H1 (cell line): Measurements from ENCODE around the gene MDH1. TPM values are rescaled to one million over a fixed set of nuclear protein-coding genes. Genes with fewer than 3 reads are reported as not detected.

Experiments
- CTCF ChIA-PET: fragments of 300-600 bp; sonication (Branson Sonifier 250); formaldehyde crosslinking; loops from one replicate; lab custom pipeline; 2021; ENCODE audit not compliant: partially characterized antibody; lab: Charles Lee
- POLR2A ChIA-PET: fragments of 300-600 bp; sonication (Branson Sonifier 250); formaldehyde crosslinking; loops from one replicate; lab custom pipeline; 2021; ENCODE audit warnings: inconsistent platforms; ENCODE audit not compliant: partially characterized antibody; lab: Charles Lee
- DNase-seq, 2 experiments: peaks; one replicate each; pipeline versions ENCODE4 v3.0.0 to v3.0.0-alpha.2; 2010 to 2022; ENCODE audit warnings: low spot score in 2 of 2, low read depth in 1 of 2, mixed read lengths in 1 of 2
- FAIRE-seq: peaks from 2 replicates; lab custom pipeline; 2011; peaks lifted over from hg19 to GRCh38; lab: Jason Lieb, UNC
- H2AFZ ChIP-seq: 2 replicates; pipeline ENCODE4 v1.8.1; 2012; ENCODE audit warnings: low read length, inconsistent platforms
- H2AK5ac ChIP-seq: 2 replicates; pipeline ENCODE4 v1.6.1; 2013; ENCODE audit warnings: low read depth, low read length
- H2BK120ac ChIP-seq: replicated peaks from 2 replicates; pipeline ENCODE3; 2013; ENCODE audit warnings: low read depth, low read length, inconsistent platforms
- H2BK12ac ChIP-seq: 2 replicates; pipeline ENCODE4 v1.6.1; 2013; ENCODE audit warnings: low read depth, low read length
- H2BK15ac ChIP-seq: 2 replicates; pipeline ENCODE4 v1.6.1; 2013; ENCODE audit warnings: low read length
- H2BK20ac ChIP-seq: 2 replicates; pipeline ENCODE4 v1.6.1; 2013; ENCODE audit warnings: low read length
- H2BK5ac ChIP-seq: 2 replicates; pipeline ENCODE4 v1.6.1; 2013; ENCODE audit warnings: low read depth, low read length
- H3K14ac ChIP-seq: 2 replicates; pipeline ENCODE4 v1.6.1; 2013; ENCODE audit warnings: inconsistent platforms; ENCODE audit not compliant: insufficient read length
- H3K18ac ChIP-seq: 2 replicates; pipeline ENCODE4 v1.6.1; 2013; ENCODE audit warnings: low read length; ENCODE audit errors: extremely low read depth
- H3K23ac ChIP-seq: 2 replicates; pipeline ENCODE4 v1.6.1; 2013; ENCODE audit warnings: inconsistent platforms; ENCODE audit not compliant: insufficient read length
- H3K23me2 ChIP-seq: 2 replicates; pipeline ENCODE4 v1.6.1; 2013; ENCODE audit warnings: low read depth, low read length
- H3K27ac ChIP-seq: 2 replicates; pipeline ENCODE4 v1.6.1; 2011; ENCODE audit warnings: low read depth, low read length, inconsistent platforms
- H3K27me3 ChIP-seq, 4 experiments: replicated peaks in 1 of 4; 1 replicate in 1 of 4; 2 replicates in 3 of 4; pipeline versions ENCODE4 v1.6.1 to v1.8.1; 2011 to 2013; ENCODE audit warnings: low read length in 3 of 4, mild to moderate bottlenecking in 3 of 4, inconsistent platforms in 2 of 4, mixed read lengths in 2 of 4, moderate library complexity in 1 of 4; ENCODE audit not compliant: control insufficient read depth in 3 of 4, insufficient read depth in 3 of 4; ENCODE audit errors: extremely low read depth in 1 of 4
- H3K36me3 ChIP-seq, 4 experiments: 2 replicates each; pipeline versions ENCODE4 v1.6.1 to v1.8.1; 2011 to 2013; ENCODE audit warnings: mild to moderate bottlenecking in 4 of 4, low read length in 3 of 4, moderate library complexity in 2 of 4, control low read depth in 1 of 4, inconsistent platforms in 1 of 4; ENCODE audit not compliant: insufficient read depth in 4 of 4, control insufficient read depth in 2 of 4
- H3K4ac ChIP-seq: replicated peaks from 2 replicates; pipeline ENCODE3; 2013; ENCODE audit warnings: low read length, low read depth, mixed read lengths, inconsistent platforms; ENCODE audit not compliant: insufficient read length
- H3K4me1 ChIP-seq, 4 experiments: replicated peaks in 1 of 4; 1 replicate in 1 of 4; 2 replicates in 3 of 4; pipeline versions ENCODE4 v1.6.1 to v1.8.1; 2011 to 2013; ENCODE audit warnings: low read length in 3 of 4, inconsistent platforms in 2 of 4, mixed read lengths in 1 of 4; ENCODE audit not compliant: insufficient read depth in 4 of 4, control insufficient read depth in 3 of 4
- H3K4me2 ChIP-seq, 2 experiments: 2 replicates each; pipeline versions ENCODE4 v1.6.1 to v1.8.1; 2011 to 2013; ENCODE audit warnings: low read depth in 2 of 2, low read length in 2 of 2, control low read depth in 1 of 2, inconsistent platforms in 1 of 2, mild to moderate bottlenecking in 1 of 2; ENCODE audit not compliant: insufficient read depth in 1 of 2
- H3K4me3 ChIP-seq, 4 experiments: fragments of 200-600, 300-600 bp in 1 of 4; sonication (generic), shearing (Covaris generic), sonication (Bioruptor Twin) in 1 of 4; 2 replicates each; pipeline versions ENCODE4 v1.5.1 to v1.8.1; 2011 to 2016; ENCODE audit warnings: low read length in 4 of 4, low read depth in 3 of 4, control low read depth in 2 of 4, inconsistent platforms in 2 of 4, mild to moderate bottlenecking in 2 of 4, mixed read lengths in 1 of 4, moderate library complexity in 1 of 4; ENCODE audit not compliant: insufficient read depth in 2 of 4; ENCODE audit errors: extremely low read depth in 1 of 4
- H3K56ac ChIP-seq: replicated peaks from 2 replicates; pipeline ENCODE3; 2013; ENCODE audit warnings: low read depth, mild to moderate bottlenecking, mixed read lengths, low read length, inconsistent platforms; ENCODE audit not compliant: insufficient read length
- H3K79me1 ChIP-seq: 2 replicates; pipeline ENCODE4 v1.6.1; 2013; ENCODE audit warnings: low read depth, low read length, control low read depth
- H3K79me2 ChIP-seq, 2 experiments: 2 replicates each; pipeline versions ENCODE4 v1.6.1 to v1.8.1; 2012 to 2013; ENCODE audit warnings: low read length in 2 of 2, mild to moderate bottlenecking in 2 of 2, inconsistent platforms in 1 of 2; ENCODE audit not compliant: insufficient read depth in 2 of 2, control insufficient read depth in 1 of 2
- H3K9ac ChIP-seq, 4 experiments: replicated peaks in 1 of 4; 1 replicate in 1 of 4; 2 replicates in 3 of 4; pipeline versions ENCODE4 v1.6.1 to v1.8.1; 2011 to 2013; ENCODE audit warnings: low read depth in 3 of 4, low read length in 3 of 4, control low read depth in 2 of 4, mild to moderate bottlenecking in 2 of 4, moderate library complexity in 2 of 4, inconsistent platforms in 1 of 4; ENCODE audit errors: extremely low read depth in 1 of 4
- H3K9me3 ChIP-seq, 2 experiments: 2 replicates each; pipeline versions ENCODE4 v1.6.1 to v1.8.1; 2012 to 2013; ENCODE audit warnings: mild to moderate bottlenecking in 2 of 2, moderate library complexity in 2 of 2, control low read depth in 1 of 2, inconsistent platforms in 1 of 2, low read depth in 1 of 2, low read length in 1 of 2, mixed read lengths in 1 of 2; ENCODE audit not compliant: insufficient read depth in 2 of 2
- H4K20me1 ChIP-seq, 2 experiments: replicated peaks in 1 of 2; 2 replicates each; pipeline versions ENCODE3 to v1.8.1; 2011 to 2013; ENCODE audit warnings: inconsistent platforms in 2 of 2, low read length in 2 of 2, mild to moderate bottlenecking in 1 of 2; ENCODE audit not compliant: insufficient read depth in 2 of 2, control insufficient read depth in 1 of 2
- H4K5ac ChIP-seq: 2 replicates; pipeline ENCODE4 v1.6.1; 2013; ENCODE audit warnings: low read length, low read depth, mixed read lengths, inconsistent platforms; ENCODE audit not compliant: insufficient read length
- H4K8ac ChIP-seq: 2 replicates; pipeline ENCODE4 v1.8.0; 2013; ENCODE audit warnings: mild to moderate bottlenecking, moderate library complexity, low read length, inconsistent platforms; ENCODE audit not compliant: insufficient read depth; ENCODE audit errors: extremely low read depth
- H4K91ac ChIP-seq: replicated peaks from 2 replicates; pipeline ENCODE3; 2013; ENCODE audit warnings: low read length, mixed read lengths, inconsistent platforms; ENCODE audit not compliant: insufficient read length
- ASH2L ChIP-seq: fragments of 200-600, 300-600 bp; sonication (generic); IDR thresholded peaks from one replicate; pipeline ENCODE4 v1.7.1; 2017; ENCODE audit warnings: low read length
- BCL11A ChIP-seq, 2 experiments: IDR thresholded peaks; one replicate each; pipeline ENCODE4 v1.6.1; 2011; ENCODE audit warnings: low read depth in 2 of 2, low read length in 2 of 2, mild to moderate bottlenecking in 2 of 2
- CEBPB ChIP-seq: IDR thresholded peaks from 2 replicates; pipeline ENCODE4 v1.6.1; 2012; ENCODE audit warnings: low read depth, low read length
- CHD1 ChIP-seq: IDR thresholded peaks from 2 replicates; pipeline ENCODE4 v1.6.1; 2012; ENCODE audit warnings: low read depth, low read length, improper control_type of control experiment
- CTBP2 ChIP-seq: IDR thresholded peaks from 2 replicates; pipeline ENCODE4 v1.7.0; 2011; ENCODE audit warnings: borderline replicate concordance, mild to moderate bottlenecking, moderate library complexity, mixed read lengths, low read length; ENCODE audit not compliant: insufficient read depth, insufficient read length
- EGR1 ChIP-seq: IDR thresholded peaks from 2 replicates; pipeline ENCODE4 v1.6.1; 2011; ENCODE audit warnings: low read depth, low read length, borderline replicate concordance
- EP300 ChIP-seq, 2 experiments: IDR thresholded peaks; 1 replicate in 1 of 2; 2 replicates in 1 of 2; pipeline ENCODE4 v1.6.1; 2011 to 2012; ENCODE audit warnings: low read depth in 2 of 2, low read length in 2 of 2, mild to moderate bottlenecking in 2 of 2, borderline replicate concordance in 1 of 2, inconsistent platforms in 1 of 2, moderate library complexity in 1 of 2
- JUND ChIP-seq: IDR thresholded peaks from 2 replicates; pipeline ENCODE4 v1.6.1; 2011; ENCODE audit warnings: mild to moderate bottlenecking, improper control_type of control experiment, low read length
- POLR2AphosphoS5 ChIP-seq: IDR thresholded peaks from 2 replicates; pipeline ENCODE4 v1.6.1; 2011; ENCODE audit warnings: low read depth, low read length
- RNF2 ChIP-seq: fragments of 200-900, 300-1000 bp; sonication (generic); IDR thresholded peaks from 2 replicates; pipeline ENCODE4 v1.7.1; 2016; ENCODE audit warnings: borderline replicate concordance, low read depth, mild to moderate bottlenecking, antibody characterized with exemption, low read length; ENCODE audit not compliant: poor library complexity, severe bottlenecking; ENCODE audit errors: missing control alignments
- SIN3A ChIP-seq, 2 experiments: IDR thresholded peaks in 1 of 2; conservative IDR thresholded peaks in 1 of 2; 2 replicates each; pipeline ENCODE4 v1.6.1; 2011 to 2012; ENCODE audit warnings: low read length in 2 of 2, improper control_type of control experiment in 1 of 2, low read depth in 1 of 2, mild to moderate bottlenecking in 1 of 2
- TAF7 ChIP-seq: optimal IDR thresholded peaks from 2 replicates; pipeline ENCODE3; 2011; ENCODE audit warnings: low read depth, mild to moderate bottlenecking, inconsistent platforms, low read length, moderate library complexity, borderline replicate concordance
- TEAD4 ChIP-seq: IDR thresholded peaks from 2 replicates; pipeline ENCODE4 v1.6.1; 2012; ENCODE audit warnings: low read depth, low read length, inconsistent platforms, mixed read lengths
- ZNF274 ChIP-seq: IDR thresholded peaks from 2 replicates; pipeline ENCODE4 v1.7.0; 2012; ENCODE audit warnings: low read length, borderline replicate concordance; ENCODE audit errors: extremely low read depth
- WGBS, 2 experiments: shearing (Covaris generic) in 1 of 2; methylation state at CpG; one replicate each; pipeline versions ENCODE4 v1.1.6 to v1.1.7; 2013 to 2015; ENCODE audit warnings: low lambda C conversion rate in 2 of 2, mixed read lengths in 2 of 2, inconsistent platforms in 1 of 2, low coverage in 1 of 2, missing lambda C conversion rate in 1 of 2; ENCODE audit not compliant: insufficient replicate concordance in 2 of 2, insufficient coverage in 1 of 2, insufficient read length in 1 of 2; ENCODE audit errors: extremely low coverage in 1 of 2, missing lambda C conversion rate in 1 of 2; 5-methylcytosine and 5-hydroxymethylcytosine counted together
- polyA plus RNA-seq, 7 experiments: library from polyadenylated mRNA; depleted of rRNA in 3 of 7; stranded (reverse) in 5 of 7; unstranded in 2 of 7; fragments of >200 nt in 5 of 7; fragments of 200-250 nt in 2 of 7; gene quantifications; 1 replicate in 5 of 7; 2 replicates in 1 of 7; 4 replicates in 1 of 7; pipeline versions ENCODE4 v1.2.1 to v1.2.3, GENCODE V29; 2011 to 2013; ENCODE audit warnings: missing spikeins in 2 of 7, mixed read lengths in 2 of 7
- total RNA-seq: library from RNA; stranded (reverse); fragmentation: NEBNext Ultra II Directional; extraction: Animal tissue kit (Norgen Biotek cat#: 25700); gene quantifications from 2 replicates; pipeline ENCODE4 v1.2.1, GENCODE V29; 2021

Gene MDH1
- total and polyA plus RNA-seq, 2 of the 8 experiments (the other 6 are each of a cell fraction or from before 2014, with no cell fraction given) = 353 to 376 TPM

DNA sequence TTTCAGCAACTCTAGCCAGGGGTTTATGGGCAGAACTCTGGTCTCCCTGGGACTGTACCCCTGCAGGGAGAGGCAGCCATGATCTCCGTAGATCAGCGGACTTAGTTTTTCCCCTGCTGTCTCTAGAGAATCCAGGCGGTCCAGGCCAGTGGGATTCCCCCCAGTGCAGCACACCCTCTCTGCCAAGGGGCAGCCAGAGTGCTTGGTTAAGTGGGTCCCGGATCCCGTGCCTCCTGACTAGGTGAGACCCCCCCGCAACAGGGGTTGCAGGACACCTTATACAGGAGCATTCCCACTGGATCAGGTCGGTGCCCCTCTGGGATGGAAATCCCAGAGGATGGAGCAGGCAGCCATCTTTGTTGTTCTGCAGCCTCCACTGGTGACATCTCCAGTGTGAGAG is 33.5 kb upstream of the MDH1 start:
- H2AFZ ChIP-seq = no peak overlapping the region
- H3K79me1 ChIP-seq = no peaks in the 10 kb centered on the region
- no peak overlapping the region for H3K9ac ChIP-seq
- POLR2A ChIA-PET = no interaction called here
- H3K4me3 ChIP-seq = no peak overlapping the region
- no peak overlapping the region for H3K27ac ChIP-seq
- no peak overlapping the region for H4K5ac ChIP-seq
- DNase-seq (no peak), FAIRE-seq (no peak)
- peaks cover 0 to 4% (median 0%) of the 10 kb centered on the region in 4 experiments; a peak in 1 of 7 replicates for H3K4me1 ChIP-seq
- H3K4ac ChIP-seq = no peak overlapping the region
- H2BK120ac ChIP-seq = no peak overlapping the region
- no peak overlapping the region for H3K14ac ChIP-seq
- no peak overlapping the region for H4K91ac ChIP-seq
- no peak overlapping the region for H3K18ac ChIP-seq
- peaks cover 0 to 2% (median 0%) of the 10 kb centered on the region in 4 experiments; a peak in 1 of 8 replicates for H3K36me3 ChIP-seq
- no peak overlapping the region for H2BK15ac ChIP-seq
- CTCF ChIA-PET = interaction anchor here (0.6 kb wide), 1 partner anchor 187 kb away, joined by 3 read pairs; no protein-coding TSS in a partner anchor
- no peak overlapping the region for H3K4me2 ChIP-seq
- H3K27me3 ChIP-seq = no peaks in the 10 kb centered on the region
- no peaks in the 10 kb centered on the region for H3K23me2 ChIP-seq
- no peak overlapping the region for H2BK20ac ChIP-seq
- H3K23ac ChIP-seq = no peak overlapping the region
- no peak overlapping the region for H2BK5ac ChIP-seq
- H3K9me3 ChIP-seq = peaks cover 2 to 4% of the 10 kb centered on the region in 2 experiments; a peak in 2 of 4 replicates
- H2AK5ac ChIP-seq = peak overlapping the region; percentile 13; the same call in 1 of the 2 replicates
- no peaks in the 10 kb centered on the region for H4K20me1 ChIP-seq
- 92% methylated on average over 7 of the region's 7 CpGs; no CpG with 5 or more reads in 1 of the 2 experiments for WGBS, 2 experiments
- H3K79me2 ChIP-seq = peaks cover 0 to 32% of the 10 kb centered on the region in 2 experiments; a peak in 2 of 4 replicates
- no peak overlapping the region for H2BK12ac ChIP-seq
- no peak overlapping the region for H3K56ac ChIP-seq
- no peak overlapping the region for H4K8ac ChIP-seq
- TF ChIP-seq BCL11A (IDR thresholded peaks at IDR 0.05; ENCODE audit: low read depth in 2 of 2, low read length in 2 of 2) (no peak), EP300 (IDR thresholded peaks at IDR 0.05; ENCODE audit: borderline replicate concordance in 1 of 2, low read depth in 2 of 2, low read length in 2 of 2) (no peak), EGR1 (no peak), ZNF274 (no peak), POLR2AphosphoS5 (no peak), JUND (no peak), RNF2 (no peak), CTBP2 (no peak), CEBPB (no peak), ASH2L (no peak), TEAD4 (no peak), CHD1 (no peak), SIN3A (conservative IDR thresholded peaks at IDR 0.05 in 1 of 2, IDR thresholded peaks at IDR 0.05 in 1 of 2; ENCODE audit: low read depth in 1 of 2, low read length in 2 of 2) (no peak), TAF7 (no peak)
